HG03066 (cell line): ENCODE results near the gene TFF1.

Experiments
- ATAC-seq: cut with Tn5 transposase; IDR thresholded peaks from one replicate; pipeline ENCODE4 v1.9.1; 2021; ENCODE audit warnings: low read depth; ENCODE audit not compliant: unreplicated experiment

The TFF1 gene

GRCh38 chr21:42400525-42400924 lies 34.2 kb upstream of the TFF1 start:
- no peak for ATAC-seq

- ATAC-seq, result no peak
Measured at GRCh38 chr21:42398436-42399028, 32.2 kb upstream of the TFF1 start.

GRCh38 chr21:42397746-42398394 lies 31.5 kb upstream of the TFF1 start:
- no peak for ATAC-seq

GRCh38 chr21:42396799-42397745 lies 30.7 kb upstream of the TFF1 start:
- no peak for ATAC-seq

GRCh38 chr21:42395905-42396651 lies 29.7 kb upstream of the TFF1 start, which contains the start of gene TMPRSS3:
TSS of gene TMPRSS3 (minus strand) at chr21:42396052. CDS start at chr21:42395417, 635 bp downstream.
- ATAC-seq, result no peak

GRCh38 chr21:42395302-42395701 lies 29.0 kb upstream of the TFF1 start:
- ATAC-seq, result no peak

- no peak for ATAC-seq
Measured at GRCh38 chr21:42393443-42393950, 27.2 kb upstream of the TFF1 start.

- no peak for ATAC-seq
Measured at GRCh38 chr21:42392731-42393442, 26.6 kb upstream of the TFF1 start.

- ATAC-seq, result no peak
Measured at GRCh38 chr21:42391297-42391696, 25.0 kb upstream of the TFF1 start.

- ATAC-seq, result no peak
Measured at GRCh38 chr21:42390696-42391095, 24.4 kb upstream of the TFF1 start.

- ATAC-seq, result no peak
Measured at GRCh38 chr21:42390193-42390592, 23.9 kb upstream of the TFF1 start.

- no peak for ATAC-seq
Measured at GRCh38 chr21:42389449-42389835, 23.1 kb upstream of the TFF1 start.

GRCh38 chr21:42388740-42389448 lies 22.6 kb upstream of the TFF1 start:
- ATAC-seq, result no peak

GRCh38 chr21:42387843-42388340 lies 21.6 kb upstream of the TFF1 start:
- no peak for ATAC-seq

- no peak for ATAC-seq
Measured at GRCh38 chr21:42387164-42387563, 20.8 kb upstream of the TFF1 start.

GRCh38 chr21:42386034-42386591 lies 19.8 kb upstream of the TFF1 start:
- ATAC-seq, result no peak

- ATAC-seq, result no peak
Measured at GRCh38 chr21:42385619-42386018, 19.3 kb upstream of the TFF1 start.

- no peak for ATAC-seq
Measured at GRCh38 chr21:42384989-42385388, 18.7 kb upstream of the TFF1 start.
